Measurements from ENCODE around the gene CDK15.

Gene CDK15

DNA sequence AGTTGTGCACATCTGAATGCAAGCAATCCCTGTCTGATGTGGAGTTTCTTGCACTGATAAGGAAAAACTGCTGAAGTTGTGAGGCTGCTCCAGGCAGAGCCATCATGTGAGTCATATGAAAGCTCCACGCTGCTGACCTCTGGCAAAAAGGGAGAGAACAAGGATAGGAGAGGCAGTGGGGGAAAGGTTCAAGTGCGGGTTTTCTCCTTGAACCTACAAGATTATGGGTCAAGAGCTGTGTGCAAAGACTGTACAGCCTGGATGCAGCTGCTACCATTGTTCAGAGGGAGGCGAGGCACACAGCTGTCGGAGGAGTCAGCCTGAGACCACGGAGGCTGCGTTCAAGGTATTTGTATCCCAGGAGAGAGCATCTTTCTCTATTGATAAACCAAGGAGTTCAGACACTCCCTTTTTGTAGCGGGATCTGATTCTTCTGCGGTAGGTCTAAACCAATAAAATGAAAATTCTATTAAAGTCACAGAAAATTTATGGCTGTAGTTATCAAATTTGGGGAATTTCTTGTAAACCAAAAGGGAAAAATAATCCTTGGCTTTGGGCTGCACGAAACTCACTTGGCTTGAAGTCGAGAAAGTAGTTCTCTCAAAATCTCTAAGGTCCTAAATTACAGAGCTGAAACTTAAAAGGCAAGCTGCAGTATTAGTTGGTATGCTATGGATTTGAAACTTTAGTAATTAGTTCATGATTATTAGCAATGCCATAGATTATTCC, at the start of gene CDK15:
CDK15 (plus strand) TSS at position 96 of the 729 bp plus-strand sequence; CDS start at position 224, 128 bp downstream.
- Histone ChIP-seq H3K9ac (ENCODE audit: low read length) (no peak within 1 kb of the TSS), H3K9me2 (ENCODE audit: low read depth, low read length) (no peaks in the 10 kb centered on the region), H3K27me3 (ENCODE audit: insufficient read depth, low read length) (peaks cover 4% of the 10 kb centered on the region), H3F3A (ENCODE audit: insufficient read depth, low read length) (no peaks in the 10 kb centered on the region), H4K20me1 (ENCODE audit: insufficient read depth, low read length) (no peaks in the 10 kb centered on the region), H3K4me2 (ENCODE audit: low read length) (no peak within 1 kb of the TSS), H3K4me3 (ENCODE audit: low read depth, low read length, poor library complexity, severe bottlenecking) (no peak within 1 kb of the TSS), H3K79me2 (ENCODE audit: insufficient read depth, low read length) (no peaks in the 10 kb centered on the region), H3K27ac (ENCODE audit: low read depth, low read length, poor library complexity, severe bottlenecking) (no peak within 1 kb of the TSS), H3K36me3 (ENCODE audit: insufficient read depth, low read length) (no peaks in the 10 kb centered on the region), H3K9me3 (ENCODE audit: low read length) (no peaks in the 10 kb centered on the region), H3K4me1 (ENCODE audit: insufficient read depth, low read length, severe bottlenecking) (no peaks in the 10 kb centered on the region), H2AFZ (ENCODE audit: low read length) (no peak within 1 kb of the TSS)
- TF ChIP-seq CTCF (IDR thresholded peaks at IDR 0.05; ENCODE audit: low read length) (no peak), EZH2 (IDR thresholded peaks at IDR 0.05; ENCODE audit: borderline replicate concordance, low read length) (no peak)

DNA sequence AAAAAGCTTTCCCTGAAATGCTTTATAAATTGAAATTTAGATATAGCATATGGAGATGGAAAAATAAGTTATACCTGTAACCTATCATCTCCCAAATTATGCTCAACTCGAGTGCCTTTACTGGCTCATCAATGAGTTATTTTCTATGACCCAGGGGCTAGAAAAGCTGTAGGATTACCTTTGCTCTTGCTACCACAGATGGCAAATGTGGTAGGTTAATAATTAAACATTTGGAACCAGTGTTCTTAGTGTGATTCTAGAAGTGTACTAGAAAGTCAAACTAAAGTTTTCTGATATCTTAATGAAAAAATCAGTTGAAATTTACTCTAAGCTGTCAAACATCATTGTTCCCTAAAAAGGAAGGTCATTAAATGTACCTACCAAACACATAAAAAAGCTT, 48.1 kb upstream of the CDK15 start:
- no peak overlapping the region for H3K9ac ChIP-seq (ENCODE audit: low read length)
- H3K4me2 ChIP-seq (ENCODE audit: low read length), result no peak overlapping the region
- H3K27me3 ChIP-seq (ENCODE audit: insufficient read depth, low read length), result no peaks in the 10 kb centered on the region
- H2AFZ ChIP-seq (ENCODE audit: low read length), result no peak overlapping the region
- H4K20me1 ChIP-seq (ENCODE audit: insufficient read depth, low read length), result no peaks in the 10 kb centered on the region
- H3F3A ChIP-seq (ENCODE audit: insufficient read depth, low read length), result no peaks in the 10 kb centered on the region
- no peaks in the 10 kb centered on the region for H3K4me1 ChIP-seq (ENCODE audit: insufficient read depth, low read length, severe bottlenecking)
- no peak for TF ChIP-seq EZH2 (IDR thresholded peaks at IDR 0.05; ENCODE audit: borderline replicate concordance, low read length)
- no peak overlapping the region for H3K4me3 ChIP-seq (ENCODE audit: low read depth, low read length, poor library complexity, severe bottlenecking)
- no peaks in the 10 kb centered on the region for H3K9me2 ChIP-seq (ENCODE audit: low read depth, low read length)
- H3K36me3 ChIP-seq (ENCODE audit: insufficient read depth, low read length), result peaks cover 10% of the 10 kb centered on the region; the same call in 1 of the 2 replicates
- no peak overlapping the region for H3K27ac ChIP-seq (ENCODE audit: low read depth, low read length, poor library complexity, severe bottlenecking)
- H3K9me3 ChIP-seq (ENCODE audit: low read length), result no peaks in the 10 kb centered on the region
- H3K79me2 ChIP-seq (ENCODE audit: insufficient read depth, low read length), result no peaks in the 10 kb centered on the region

DNA sequence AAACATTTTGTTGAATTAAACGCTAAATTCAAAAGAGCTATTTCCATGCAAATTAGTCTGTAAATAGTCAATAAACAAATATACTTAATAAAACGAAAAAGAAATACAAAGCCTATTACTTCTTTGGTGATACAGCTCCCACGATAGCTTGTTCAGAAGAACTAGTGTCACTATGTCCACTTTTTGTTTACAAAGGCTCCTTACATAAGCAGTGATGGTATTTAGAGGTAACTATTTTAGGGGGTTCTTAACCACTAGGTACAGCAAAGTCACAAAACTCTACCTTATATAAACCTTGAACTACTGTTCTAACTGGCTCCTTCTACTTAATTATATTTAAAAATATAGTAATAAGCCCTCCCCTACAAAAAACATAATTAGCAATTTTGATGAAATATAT, 47.5 kb upstream of the CDK15 start:
- Histone ChIP-seq H3K4me3 (ENCODE audit: low read depth, low read length, poor library complexity, severe bottlenecking) (no peak overlapping the region), H2AFZ (ENCODE audit: low read length) (no peak overlapping the region), H3K9ac (ENCODE audit: low read length) (no peak overlapping the region), H3K9me3 (ENCODE audit: low read length) (no peaks in the 10 kb centered on the region), H3K27me3 (ENCODE audit: insufficient read depth, low read length) (no peaks in the 10 kb centered on the region), H3K9me2 (ENCODE audit: low read depth, low read length) (no peaks in the 10 kb centered on the region), H3K4me1 (ENCODE audit: insufficient read depth, low read length, severe bottlenecking) (no peaks in the 10 kb centered on the region), H3K36me3 (ENCODE audit: insufficient read depth, low read length) (peaks cover 10% of the 10 kb centered on the region; the same call in 1 of the 2 replicates), H3K27ac (ENCODE audit: low read depth, low read length, poor library complexity, severe bottlenecking) (no peak overlapping the region), H3K79me2 (ENCODE audit: insufficient read depth, low read length) (no peaks in the 10 kb centered on the region), H4K20me1 (ENCODE audit: insufficient read depth, low read length) (no peaks in the 10 kb centered on the region), H3F3A (ENCODE audit: insufficient read depth, low read length) (no peaks in the 10 kb centered on the region), H3K4me2 (ENCODE audit: low read length) (no peak overlapping the region)
- TF ChIP-seq EZH2 (IDR thresholded peaks at IDR 0.05; ENCODE audit: borderline replicate concordance, low read length) (no peak), CTCF (IDR thresholded peaks at IDR 0.05; ENCODE audit: low read length) (no peak)

DNA sequence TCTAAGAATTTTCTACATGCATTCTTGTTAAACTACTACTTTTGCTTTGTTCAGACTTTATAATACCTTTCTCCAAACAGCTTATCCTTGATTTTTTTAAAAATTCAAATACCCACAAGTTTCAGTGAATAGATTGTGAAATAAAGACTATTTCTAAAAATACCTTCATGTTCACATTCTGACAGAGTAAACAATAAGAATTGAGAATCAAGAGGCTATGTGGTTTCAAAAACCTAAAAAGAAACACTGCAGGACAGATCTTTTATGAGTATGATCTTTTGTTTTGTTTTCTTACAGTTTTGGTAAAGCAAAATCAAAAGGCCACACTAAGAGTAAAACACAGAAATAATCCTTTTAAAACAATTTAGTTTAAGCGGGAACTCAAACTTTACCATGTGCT, 46.8 kb upstream of the CDK15 start:
- no peaks in the 10 kb centered on the region for H3K9me3 ChIP-seq (ENCODE audit: low read length)
- H3K9me2 ChIP-seq (ENCODE audit: low read depth, low read length), result no peaks in the 10 kb centered on the region
- H3K27ac ChIP-seq (ENCODE audit: low read depth, low read length, poor library complexity, severe bottlenecking), result no peak overlapping the region
- no peaks in the 10 kb centered on the region for H3K79me2 ChIP-seq (ENCODE audit: insufficient read depth, low read length)
- H3K27me3 ChIP-seq (ENCODE audit: insufficient read depth, low read length), result no peaks in the 10 kb centered on the region
- no peak overlapping the region for H2AFZ ChIP-seq (ENCODE audit: low read length)
- peaks cover 10% of the 10 kb centered on the region; the same call in 1 of the 2 replicates for H3K36me3 ChIP-seq (ENCODE audit: insufficient read depth, low read length)
- no peaks in the 10 kb centered on the region for H3K4me1 ChIP-seq (ENCODE audit: insufficient read depth, low read length, severe bottlenecking)
- TF ChIP-seq EZH2 (IDR thresholded peaks at IDR 0.05; ENCODE audit: borderline replicate concordance, low read length) (no peak), CTCF (IDR thresholded peaks at IDR 0.05; ENCODE audit: low read length) (no peak)
- no peak overlapping the region for H3K4me3 ChIP-seq (ENCODE audit: low read depth, low read length, poor library complexity, severe bottlenecking)
- no peaks in the 10 kb centered on the region for H3F3A ChIP-seq (ENCODE audit: insufficient read depth, low read length)
- no peaks in the 10 kb centered on the region for H4K20me1 ChIP-seq (ENCODE audit: insufficient read depth, low read length)
- no peak overlapping the region for H3K9ac ChIP-seq (ENCODE audit: low read length)
- H3K4me2 ChIP-seq (ENCODE audit: low read length), result no peak overlapping the region

Data from OCI-LY1 (cell line).